HG03045 (cell line): ENCODE measurements around the gene VWC2.

Experiments
- ATAC-seq: cut with Tn5 transposase; IDR thresholded peaks from one replicate; pipeline ENCODE4 v1.9.1; 2021; ENCODE audit warnings: mild to moderate bottlenecking, moderate library complexity; ENCODE audit not compliant: unreplicated experiment

The VWC2 gene

GRCh38 chr7:49773218-49773935, at the start of gene VWC2:
VWC2 (plus strand) TSS chr7:49773638; CDS start chr7:49775436, 1,798 bp downstream.
- ATAC-seq = no peak

DNA sequence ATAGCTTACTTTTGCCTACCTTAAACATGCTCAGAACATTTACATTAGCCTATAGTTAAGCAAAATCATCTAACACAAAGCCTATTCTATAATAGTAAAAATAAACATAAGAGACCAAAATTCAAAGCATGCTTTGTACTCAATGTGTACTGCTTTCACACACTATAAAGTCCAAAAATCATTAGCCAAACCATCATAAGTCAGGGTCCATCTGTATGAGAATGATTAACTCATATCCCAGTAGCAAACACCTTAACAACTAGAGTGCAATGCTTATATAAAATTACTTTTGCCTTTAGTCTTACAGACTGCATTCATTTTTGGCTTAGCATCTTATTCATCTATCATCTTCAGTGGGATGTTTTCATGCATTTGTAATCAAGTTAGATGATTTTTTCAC, 49.4 kb upstream of the VWC2 start:
- ATAC-seq = no peak

GRCh38 chr7:49731836-49732235, 41.6 kb upstream of the VWC2 start:
- ATAC-seq = no peak

GRCh38 chr7:49762666-49763065, 10.8 kb upstream of the VWC2 start:
- no peak for ATAC-seq

GRCh38 chr7:49763791-49764190, 9.6 kb upstream of the VWC2 start:
- no peak for ATAC-seq

- ATAC-seq = peak; percentile 86
These were observed 6.5 kb upstream of the VWC2 start for GRCh38 chr7:49766966-49767365.

GRCh38 chr7:49767719-49768118, 5.7 kb upstream of the VWC2 start:
- ATAC-seq = no peak

DNA sequence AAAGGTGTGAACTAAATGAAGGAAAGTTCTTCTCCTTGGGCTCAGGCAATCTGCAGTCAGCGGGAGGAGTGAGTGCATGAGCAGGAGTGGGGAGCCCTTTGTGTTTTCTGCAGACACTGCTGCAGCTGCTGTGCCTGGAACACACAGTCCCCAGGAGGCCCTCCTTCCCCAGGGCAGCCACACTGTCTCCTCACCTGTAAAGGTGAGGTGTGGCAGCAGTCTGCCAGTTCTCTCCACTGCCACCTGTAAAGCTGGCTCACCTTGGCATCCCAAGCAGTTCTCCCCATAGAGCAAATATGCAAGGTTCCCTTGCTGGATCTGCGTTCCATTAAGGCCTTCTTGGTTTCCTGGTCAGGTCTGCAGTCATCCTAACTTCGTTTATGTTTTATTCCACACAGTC, 5.2 kb upstream of the VWC2 start:
- no peak for ATAC-seq

GRCh38 chr7:49768835-49769234, 4.6 kb upstream of the VWC2 start:
- no peak for ATAC-seq

- ATAC-seq = no peak
These were observed 4.1 kb upstream of the VWC2 start for GRCh38 chr7:49769285-49769857.

- no peak for ATAC-seq
These were observed 2.6 kb upstream of the VWC2 start for GRCh38 chr7:49770838-49771237.

- peak; percentile 34 for ATAC-seq
These were observed 1.8 kb upstream of the VWC2 start for GRCh38 chr7:49771427-49772176.

GRCh38 chr7:49772916-49773217, 571 bp upstream of the VWC2 start:
- ATAC-seq = no peak

GRCh38 chr7:49773936-49774458, 559 bp downstream of the VWC2 start:
- no peak for ATAC-seq

DNA sequence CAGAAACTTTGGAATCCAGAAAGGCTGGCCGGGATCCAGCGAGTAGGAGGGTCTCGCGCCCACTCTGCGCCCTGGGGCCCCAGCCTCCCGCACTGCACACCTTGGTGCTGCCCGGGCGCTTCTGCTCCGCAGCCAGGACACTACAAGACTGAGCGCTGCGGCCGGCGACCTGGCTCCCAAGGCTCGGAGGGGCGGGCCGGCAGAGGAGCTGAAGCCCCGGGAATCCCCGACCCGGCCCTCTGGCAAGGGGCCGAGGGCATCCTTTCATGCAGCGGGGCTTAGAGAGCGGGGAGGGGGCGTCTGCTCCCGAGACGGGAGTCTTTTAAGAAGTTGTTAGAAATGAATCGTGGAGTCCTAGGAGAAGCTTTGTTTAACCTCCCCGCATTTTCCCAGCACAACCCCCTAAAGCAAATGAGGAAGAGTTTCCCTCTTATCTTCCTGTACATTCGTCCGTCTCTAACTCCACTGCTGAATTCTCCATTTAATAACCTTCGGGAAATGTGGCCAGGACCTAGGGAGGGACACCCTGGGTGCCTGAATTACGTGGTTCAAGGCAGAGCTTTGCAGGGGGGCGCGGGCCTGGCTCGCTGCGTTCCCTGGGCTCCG, 1.1 kb downstream of the VWC2 start:
- ATAC-seq = no peak

- no peak for ATAC-seq
These were observed 1.9 kb downstream of the VWC2 start for GRCh38 chr7:49775065-49775948.

GRCh38 chr7:49775949-49776443, 2.6 kb downstream of the VWC2 start:
- ATAC-seq = no peak

- ATAC-seq = no peak
These were observed 3.6 kb downstream of the VWC2 start for GRCh38 chr7:49776994-49777393.

- no peak for ATAC-seq
These were observed 5.4 kb downstream of the VWC2 start for GRCh38 chr7:49778731-49779270.

DNA sequence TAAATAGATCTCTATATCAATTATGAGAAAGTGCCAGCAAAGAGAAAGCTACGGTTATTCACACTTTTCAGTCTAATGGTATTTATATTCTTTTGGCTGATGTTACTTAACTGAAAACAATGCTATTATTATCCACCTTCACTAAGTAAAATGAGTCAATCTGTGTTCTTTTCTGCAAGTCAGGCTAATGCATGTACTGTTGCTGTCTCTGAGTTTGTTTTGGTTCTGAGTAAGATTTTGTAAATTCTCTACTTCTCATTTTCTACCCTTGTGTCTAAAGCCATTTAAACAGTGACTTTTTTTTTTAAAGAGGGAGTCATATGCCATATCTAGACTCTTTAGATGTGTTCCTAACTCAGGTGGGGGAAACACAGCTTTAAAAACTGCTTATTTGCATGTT, 7.5 kb downstream of the VWC2 start:
- ATAC-seq = no peak
